Heart left ventricle (tissue), 16 donors: ENCODE data around the gene TMEM185B. TPM values are rescaled to one million over a fixed set of nuclear protein-coding genes. Genes with fewer than 3 reads are reported as not detected.
A peak's percentile ranks its signal among the peaks of the same experiment; 100 is the strongest.

Source experiments
- ATAC-seq, 4 donors: fragments of 200-7000 bp; cut with Tn5 transposase; one replicate each; pipeline ENCODE4 v1.9.1; 2020 to 2022; ENCODE audit warnings: moderate library complexity in 4 of 4, mild to moderate bottlenecking in 3 of 4, moderate number of reproducible peaks in 1 of 4
- DNase-seq, 5 donors: peaks; one replicate each; pipeline ENCODE4 v3.0.0-alpha.2; 2020
- H3K27ac ChIP-seq, 12 donors: fragments of 200-600 bp; sonication (generic) in 4 of 12; one replicate each; pipeline versions ENCODE4 v1.5.0 to v1.8.0; 2016 to 2022; ENCODE audit warnings: mild to moderate bottlenecking in 2 of 12
- H3K27me3 ChIP-seq, 9 donors: fragments of 200-600 bp; sonication (generic) in 2 of 9; one replicate each; pipeline versions ENCODE4 v1.5.1 to v1.8.0; 2016 to 2022; ENCODE audit warnings: mild to moderate bottlenecking in 3 of 9
- H3K36me3 ChIP-seq, 9 donors: fragments of 200-600 bp; sonication (generic) in 2 of 9; one replicate each; pipeline versions ENCODE4 v1.5.0 to v1.8.0; 2018 to 2022; ENCODE audit warnings: mild to moderate bottlenecking in 2 of 9
- H3K4me1 ChIP-seq, 12 donors: fragments of 200-600 bp; sonication (generic) in 4 of 12; one replicate each; pipeline versions ENCODE4 v1.5.0 to v1.8.0; 2016 to 2022; ENCODE audit warnings: mild to moderate bottlenecking in 3 of 12
- H3K4me3 ChIP-seq, 12 donors: fragments of 200-600 bp; sonication (generic) in 4 of 12; one replicate each; pipeline versions ENCODE4 v1.5.0 to v1.8.0; 2017 to 2022; ENCODE audit warnings: mild to moderate bottlenecking in 9 of 12, moderate library complexity in 4 of 12
- H3K9me3 ChIP-seq, 12 donors: fragments of 200-600 bp; sonication (generic) in 4 of 12; one replicate each; pipeline versions ENCODE4 v1.5.0 to v1.8.0; 2016 to 2022; ENCODE audit warnings: mild to moderate bottlenecking in 1 of 12
- POLR2A ChIP-seq, 2 donors: fragments of 450-650 bp; IDR thresholded peaks; one replicate each; pipeline ENCODE4 v1.6.1; 2017; ENCODE audit warnings: antibody characterized with exemption in 2 of 2, mild to moderate bottlenecking in 2 of 2, moderate library complexity in 2 of 2
- WGBS, 4 donors: extraction: QIAGEN DNeasy Blood & Tissue Kit in 2 of 4; methylation state at CpG; one replicate each; pipeline versions ENCODE4 v1.1.5 to v1.1.7; 2013 to 2018; 5-methylcytosine and 5-hydroxymethylcytosine counted together
- intact Hi-C, 10 donors: fragments of 100-400 bp; cut with DNase I; formaldehyde crosslinking; loops; one replicate each; pipeline versions ENCODE4 v1.11.1 to v1.14.2; 2022
- polyA plus RNA-seq, 2 donors: library from polyadenylated mRNA; stranded (reverse); fragments of 200-250 nt; gene quantifications; one replicate each; pipeline ENCODE4 v1.2.3, GENCODE V29; 2013
- total RNA-seq, 9 donors: library from RNA; depleted of rRNA in 2 of 9; stranded (reverse); fragments of >200 nt in 2 of 9; fragmentation: NEBNext Ultra II Directional in 3 of 9; extraction: Animal tissue kit (Norgen Biotek cat#: 25700) in 3 of 9; gene quantifications; one replicate each; pipeline versions ENCODE4 v1.1.0 to v1.2.4, GENCODE V29; 2016 to 2023
- TF ChIP-seq, protein P1 (sequence below), 12 donors: fragments of 200-600 bp; sonication (generic) in 4 of 12; IDR thresholded peaks; one replicate each; pipeline versions ENCODE4 v1.5.0 to v1.8.0; 2018 to 2022; ENCODE audit warnings: antibody characterized with exemption in 12 of 12, mild to moderate bottlenecking in 5 of 12
- donor health status: ischemic (EF 13 %, LVEDD 7.1; RV severe dilation, severe dysfunction).
- donor health status: healthy with polysubstance abuse.
- donor health status: DM: no; HTN: yes; CAD: no.
- donor health status: DM: no; HTN: no; CAD: no.
- donor health status: ischemic (EF 25% LVEDD 6.9; RV normal size, moderate dysfunction).
- donor health status: ischemic (EF 25% LVEDD 5.7; RV mildly dilated, moderate dysfunction).
- donor health status: healthy.
- donor health status: DM: yes; HTN: yes; CAD: no.
- donor health status: ischemic (EF 35%, LVEDD 5.7; RV mildly dilated, moderate dysfunction).
- donor health status: nonischemic (EF 11% LVEDD 7.7; RV severe dilation, severe dysfunction).
- donor health status: DM: yes; HTN: yes; CAD: no.
- donor health status: PGD.
- donor health status: ischemic (EF 29% LVEDD 5.4; RV normal size, mild dysfunction).
- donor health status: nonischemic (EF 23%, LVEDD 6.1; RV moderate dilation, normal function).

TMEM185B gene
- total and polyA plus RNA-seq, 11 donors, result 7.8 to 29.8 (median 22.5) TPM

DNA sequence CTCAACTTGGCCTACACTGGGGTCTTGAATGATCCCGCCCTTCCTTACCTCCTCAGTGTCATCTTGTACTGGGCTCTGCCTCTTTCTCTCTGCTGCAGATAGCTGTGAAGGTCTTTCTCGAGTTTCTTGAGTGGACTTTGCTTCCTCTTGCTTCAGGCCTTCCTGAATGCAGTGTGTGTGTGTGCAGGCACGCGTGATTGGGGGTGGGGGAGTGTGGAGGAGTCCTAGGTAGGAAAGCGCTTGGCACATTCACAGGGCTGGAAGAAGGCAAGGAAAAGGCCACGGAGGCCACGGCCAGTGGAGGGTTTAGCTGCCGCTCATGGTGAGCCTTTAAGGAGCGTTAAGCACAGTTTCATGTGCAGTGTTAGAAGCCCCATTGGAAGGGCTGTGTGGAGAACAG, 35.0 kb upstream of the TMEM185B start:
- 87 to 90% (median 89%) methylated on average over 9 of the region's 9 CpGs for WGBS, 4 donors
- H3K27ac ChIP-seq, result peak overlapping the region in 1 of 12 donors; percentile 42
- no peak overlapping the region for H3K4me3 ChIP-seq
- peaks cover 2 to 75% (median 55%) of the 10 kb centered on the region in 12 donors for H3K4me1 ChIP-seq
- no peaks in the 10 kb centered on the region for H3K9me3 ChIP-seq
- DNase-seq, result no peak
- TF ChIP-seq POLR2A (IDR thresholded peaks at IDR 0.05), result no peak
- no peaks in the 10 kb centered on the region for H3K27me3 ChIP-seq
- no peak for ATAC-seq
- intact Hi-C loops, result loop anchor here in 4 of 10 donors (5.0 to 10.0 kb wide), 4 partner anchors 34 to 57 kb away; partner anchors contain the start of gene TMEM185B (in 1 of the 4)
- no peaks in the 10 kb centered on the region for H3K36me3 ChIP-seq

DNA sequence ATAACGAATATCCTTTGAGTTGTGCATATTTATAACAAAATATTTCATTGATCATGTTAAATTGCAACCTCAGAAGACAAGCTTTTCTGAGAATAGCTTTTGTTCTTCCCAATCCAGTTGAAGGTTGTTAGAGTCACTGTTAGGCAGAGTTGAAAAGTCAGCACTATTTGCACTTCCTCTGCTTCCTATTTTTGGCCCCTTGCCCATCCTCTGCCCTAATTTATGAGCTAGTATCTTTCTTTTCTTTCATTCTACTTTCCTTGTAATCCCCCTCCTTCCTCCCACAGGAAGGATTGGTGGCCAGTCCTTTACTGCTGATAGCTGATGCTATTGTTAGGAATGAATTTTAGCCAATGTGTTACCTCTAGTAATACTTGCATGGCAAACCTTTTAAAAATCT, 34.3 kb upstream of the TMEM185B start:
- no peaks in the 10 kb centered on the region for H3K36me3 ChIP-seq
- WGBS, 4 donors, result 38 to 59% (median 50%) methylated on average over 1 of the region's 1 CpG
- intact Hi-C loops, result loop anchor here in 4 of 10 donors (5.0 to 10.0 kb wide), 4 partner anchors 35 to 57 kb away; partner anchors contain the start of gene TMEM185B (in 1 of the 4)
- TF ChIP-seq POLR2A (IDR thresholded peaks at IDR 0.05), result no peak
- TF ChIP-seq, protein P1, sequence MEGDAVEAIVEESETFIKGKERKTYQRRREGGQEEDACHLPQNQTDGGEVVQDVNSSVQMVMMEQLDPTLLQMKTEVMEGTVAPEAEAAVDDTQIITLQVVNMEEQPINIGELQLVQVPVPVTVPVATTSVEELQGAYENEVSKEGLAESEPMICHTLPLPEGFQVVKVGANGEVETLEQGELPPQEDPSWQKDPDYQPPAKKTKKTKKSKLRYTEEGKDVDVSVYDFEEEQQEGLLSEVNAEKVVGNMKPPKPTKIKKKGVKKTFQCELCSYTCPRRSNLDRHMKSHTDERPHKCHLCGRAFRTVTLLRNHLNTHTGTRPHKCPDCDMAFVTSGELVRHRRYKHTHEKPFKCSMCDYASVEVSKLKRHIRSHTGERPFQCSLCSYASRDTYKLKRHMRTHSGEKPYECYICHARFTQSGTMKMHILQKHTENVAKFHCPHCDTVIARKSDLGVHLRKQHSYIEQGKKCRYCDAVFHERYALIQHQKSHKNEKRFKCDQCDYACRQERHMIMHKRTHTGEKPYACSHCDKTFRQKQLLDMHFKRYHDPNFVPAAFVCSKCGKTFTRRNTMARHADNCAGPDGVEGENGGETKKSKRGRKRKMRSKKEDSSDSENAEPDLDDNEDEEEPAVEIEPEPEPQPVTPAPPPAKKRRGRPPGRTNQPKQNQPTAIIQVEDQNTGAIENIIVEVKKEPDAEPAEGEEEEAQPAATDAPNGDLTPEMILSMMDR (IDR thresholded peaks at IDR 0.05), result no peak
- H3K4me1 ChIP-seq, result peaks cover 2 to 73% (median 55%) of the 10 kb centered on the region in 12 donors
- no peaks in the 10 kb centered on the region for H3K27me3 ChIP-seq
- H3K4me3 ChIP-seq, result no peak overlapping the region
- H3K9me3 ChIP-seq, result no peaks in the 10 kb centered on the region
- peak overlapping the region in 1 of 12 donors; percentile 42 for H3K27ac ChIP-seq
- ATAC-seq (no peak), DNase-seq (peak in 1 of 5 donors; percentile 40)

DNA sequence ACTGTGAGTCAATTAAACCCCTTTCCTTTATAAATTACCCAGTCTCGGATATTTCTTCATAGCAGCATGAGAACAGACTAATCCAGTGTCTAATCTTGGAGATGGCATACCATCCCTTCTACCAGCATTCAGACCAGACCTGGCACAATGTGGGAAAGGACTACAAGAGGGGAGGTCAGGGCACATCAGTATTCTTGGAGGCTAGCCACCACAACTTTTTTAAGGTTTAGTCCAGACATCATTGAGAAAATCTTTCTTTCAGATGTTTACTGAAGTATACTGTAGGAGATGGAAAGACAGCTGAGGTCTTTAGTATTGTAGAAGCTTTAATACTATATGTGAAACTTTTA, 33.4 kb upstream of the TMEM185B start:
- no peak for ATAC-seq

DNA sequence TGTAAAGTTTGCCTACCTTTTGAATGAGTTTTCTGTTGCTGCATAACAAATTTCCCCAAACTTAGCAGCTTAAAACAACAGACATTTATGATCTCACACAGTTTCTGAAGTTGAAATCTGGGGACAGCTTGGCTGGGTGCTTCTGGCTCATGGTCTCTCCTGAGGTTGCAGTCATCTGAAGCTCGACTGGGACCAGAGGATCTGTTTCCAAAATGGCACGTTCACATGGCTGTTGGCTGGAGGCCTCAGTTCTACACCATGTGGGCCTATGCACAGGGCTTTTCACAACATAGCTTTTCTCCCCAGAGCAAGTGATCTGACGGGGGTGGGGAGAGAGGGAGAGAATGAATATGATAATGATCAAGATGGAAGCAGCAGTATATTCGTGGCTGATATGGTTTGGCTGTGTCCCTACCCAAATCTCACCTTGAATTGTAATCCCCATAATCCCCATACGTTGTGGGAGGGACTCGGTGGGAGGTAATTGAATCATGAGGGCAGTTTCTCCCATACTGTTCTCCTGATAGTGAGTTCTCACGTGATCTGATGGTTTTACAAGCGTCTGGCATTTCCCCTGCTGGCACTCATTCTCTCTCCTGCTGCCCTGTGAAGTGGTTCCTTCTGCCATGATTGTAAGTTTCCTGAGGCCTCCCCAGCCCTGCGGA, 32.9 kb upstream of the TMEM185B start:
- no peak for DNase-seq
- Histone ChIP-seq H3K27ac (peak overlapping the region in 1 of 12 donors; percentile 42), H3K27me3 (no peaks in the 10 kb centered on the region), H3K4me3 (no peak overlapping the region), H3K4me1 (peaks cover 2 to 73% (median 58%) of the 10 kb centered on the region in 12 donors), H3K36me3 (no peaks in the 10 kb centered on the region), H3K9me3 (no peaks in the 10 kb centered on the region)
- TF ChIP-seq, protein P1 (IDR thresholded peaks at IDR 0.05), result no peak
- no peak for TF ChIP-seq POLR2A (IDR thresholded peaks at IDR 0.05)
- ATAC-seq, result no peak
- intact Hi-C loops, result loop anchor here in 4 of 10 donors (5.0 to 10.0 kb wide), 4 partner anchors 34 to 59 kb away; partner anchors contain the start of gene TMEM185B (in 1 of the 4)
- WGBS, 4 donors, result 60 to 73% (median 66%) methylated on average over 9 of the region's 9 CpGs

More for the DNA sequence above, 33.4 kb upstream of the TMEM185B start:
- TF ChIP-seq POLR2A (IDR thresholded peaks at IDR 0.05), result no peak
- TF ChIP-seq, protein P1 (IDR thresholded peaks at IDR 0.05), result no peak
- peaks cover 2 to 73% (median 60%) of the 10 kb centered on the region in 12 donors for H3K4me1 ChIP-seq
- H3K9me3 ChIP-seq, result no peaks in the 10 kb centered on the region
- 46 to 85% (median 65%) methylated on average over 1 of the region's 1 CpG for WGBS, 4 donors
- DNase-seq, result no peak
- peak overlapping the region in 1 of 12 donors; percentile 1 for H3K4me3 ChIP-seq
- peak overlapping the region in 1 of 12 donors; percentile 42 for H3K27ac ChIP-seq
- no peaks in the 10 kb centered on the region for H3K36me3 ChIP-seq
- H3K27me3 ChIP-seq, result no peaks in the 10 kb centered on the region
- intact Hi-C loops, result loop anchor here in 4 of 10 donors (5.0 to 10.0 kb wide), 4 partner anchors 34 to 58 kb away; partner anchors contain the start of gene TMEM185B (in 1 of the 4)
